Epithelial cell of esophagus (primary cell): ENCODE measurements around the gene YDJC.
"Not testable (repeated sequence)": the region's sequence is repeated elsewhere in the genome, so short reads cannot be mapped to it uniquely, and the experiment has no call there.

Source experiments
- DNase-seq: peaks from one replicate; pipeline ENCODE4 v3.0.0; 2010; ENCODE audit warnings: low read depth
- H3K4me3 ChIP-seq: 2 replicates; pipeline ENCODE4 v1.5.1; 2011; ENCODE audit warnings: mild to moderate bottlenecking, low read length, control low read depth
- TF ChIP-seq, protein P1 (sequence below): IDR thresholded peaks from 2 replicates; pipeline ENCODE4 v1.5.1; 2011; ENCODE audit warnings: low read depth, mild to moderate bottlenecking, low read length, control low read depth, inconsistent platforms; ENCODE audit not compliant: insufficient read depth; ENCODE audit errors: missing control alignments

The YDJC gene

DNA sequence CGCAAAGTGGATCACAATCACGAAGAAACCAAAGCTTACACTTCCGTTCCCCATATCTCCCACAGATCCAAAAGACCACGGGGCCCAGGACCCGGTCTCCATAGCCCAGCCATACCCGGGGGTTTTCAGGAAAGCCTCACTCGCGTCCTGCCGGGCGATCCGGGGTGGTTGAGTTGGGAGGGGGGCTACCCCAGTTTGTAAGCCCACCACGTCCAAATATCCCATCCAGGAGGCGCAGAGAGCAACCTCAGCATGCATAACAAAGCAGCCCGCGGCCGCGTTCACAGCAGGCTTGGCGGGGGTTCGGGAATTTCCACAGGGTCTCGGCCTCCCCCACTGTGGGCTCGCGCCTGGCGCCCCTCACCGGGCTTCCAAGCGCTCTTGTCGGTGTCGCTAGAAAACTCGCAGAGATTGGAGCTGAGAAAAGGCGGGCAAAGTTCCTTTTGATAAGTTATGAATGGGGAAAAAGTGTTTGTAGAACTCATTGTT is 21.7 kb upstream of the YDJC start:
- TF ChIP-seq, protein P1, sequence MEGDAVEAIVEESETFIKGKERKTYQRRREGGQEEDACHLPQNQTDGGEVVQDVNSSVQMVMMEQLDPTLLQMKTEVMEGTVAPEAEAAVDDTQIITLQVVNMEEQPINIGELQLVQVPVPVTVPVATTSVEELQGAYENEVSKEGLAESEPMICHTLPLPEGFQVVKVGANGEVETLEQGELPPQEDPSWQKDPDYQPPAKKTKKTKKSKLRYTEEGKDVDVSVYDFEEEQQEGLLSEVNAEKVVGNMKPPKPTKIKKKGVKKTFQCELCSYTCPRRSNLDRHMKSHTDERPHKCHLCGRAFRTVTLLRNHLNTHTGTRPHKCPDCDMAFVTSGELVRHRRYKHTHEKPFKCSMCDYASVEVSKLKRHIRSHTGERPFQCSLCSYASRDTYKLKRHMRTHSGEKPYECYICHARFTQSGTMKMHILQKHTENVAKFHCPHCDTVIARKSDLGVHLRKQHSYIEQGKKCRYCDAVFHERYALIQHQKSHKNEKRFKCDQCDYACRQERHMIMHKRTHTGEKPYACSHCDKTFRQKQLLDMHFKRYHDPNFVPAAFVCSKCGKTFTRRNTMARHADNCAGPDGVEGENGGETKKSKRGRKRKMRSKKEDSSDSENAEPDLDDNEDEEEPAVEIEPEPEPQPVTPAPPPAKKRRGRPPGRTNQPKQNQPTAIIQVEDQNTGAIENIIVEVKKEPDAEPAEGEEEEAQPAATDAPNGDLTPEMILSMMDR: no peak
- H3K4me3 ChIP-seq: peak overlapping the region; percentile 67
- no peak for DNase-seq

DNA sequence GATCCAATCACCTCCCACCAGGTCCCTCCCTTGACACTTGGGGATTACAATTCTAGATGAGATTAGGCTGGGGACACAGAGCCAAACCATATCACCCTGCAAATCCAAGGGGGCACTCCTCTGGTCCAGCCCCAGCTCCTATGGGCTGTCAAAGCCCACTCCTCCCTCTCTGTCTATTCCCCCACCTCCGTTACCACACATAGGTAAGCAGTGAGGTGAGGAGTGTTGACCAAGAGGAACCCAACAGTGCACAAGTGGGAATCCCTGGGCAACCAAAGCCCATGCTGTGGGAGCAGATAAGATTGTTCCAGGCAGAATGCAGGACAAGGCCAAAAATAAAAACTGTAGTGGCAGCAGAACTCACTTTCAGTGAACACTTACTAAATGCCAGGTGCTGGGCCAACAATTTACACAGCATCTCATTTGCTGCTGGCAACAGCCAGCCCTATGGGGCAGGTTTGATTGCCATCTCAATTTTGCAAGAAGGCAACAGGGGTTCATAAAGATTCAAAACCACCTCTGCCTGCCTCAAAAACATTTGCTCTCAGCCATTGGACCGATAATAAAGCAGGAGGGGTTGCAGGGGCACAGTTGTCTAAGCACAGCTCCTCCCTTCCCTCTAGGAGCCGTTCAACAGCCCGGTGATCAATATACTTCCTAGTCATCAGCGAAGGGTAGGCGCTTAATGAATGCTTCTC is 21.1 kb upstream of the YDJC start:
- H3K4me3 ChIP-seq: peak overlapping the region; percentile 67
- no peak for DNase-seq
- TF ChIP-seq, protein P1: no peak

DNA sequence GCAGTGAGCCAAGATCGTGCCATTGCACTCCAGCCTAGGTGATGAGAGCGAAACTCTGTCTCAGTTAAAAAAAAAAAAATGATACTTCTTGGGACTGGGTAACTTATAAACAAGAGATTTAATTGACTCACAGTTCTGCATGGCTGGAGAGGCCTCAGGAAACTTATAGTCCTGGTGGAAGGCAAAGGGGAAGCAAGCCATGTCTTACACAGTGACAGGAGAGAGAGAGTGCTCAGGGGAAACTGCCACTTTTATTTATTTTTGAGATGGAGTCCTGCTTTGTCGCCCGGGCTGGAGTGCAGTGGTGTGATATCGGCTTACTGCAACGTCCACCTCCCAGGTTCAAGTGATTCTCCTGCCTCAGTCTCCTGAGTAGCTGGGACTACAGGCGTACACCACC is 20.5 kb upstream of the YDJC start:
- TF ChIP-seq, protein P1: no peak

DNA sequence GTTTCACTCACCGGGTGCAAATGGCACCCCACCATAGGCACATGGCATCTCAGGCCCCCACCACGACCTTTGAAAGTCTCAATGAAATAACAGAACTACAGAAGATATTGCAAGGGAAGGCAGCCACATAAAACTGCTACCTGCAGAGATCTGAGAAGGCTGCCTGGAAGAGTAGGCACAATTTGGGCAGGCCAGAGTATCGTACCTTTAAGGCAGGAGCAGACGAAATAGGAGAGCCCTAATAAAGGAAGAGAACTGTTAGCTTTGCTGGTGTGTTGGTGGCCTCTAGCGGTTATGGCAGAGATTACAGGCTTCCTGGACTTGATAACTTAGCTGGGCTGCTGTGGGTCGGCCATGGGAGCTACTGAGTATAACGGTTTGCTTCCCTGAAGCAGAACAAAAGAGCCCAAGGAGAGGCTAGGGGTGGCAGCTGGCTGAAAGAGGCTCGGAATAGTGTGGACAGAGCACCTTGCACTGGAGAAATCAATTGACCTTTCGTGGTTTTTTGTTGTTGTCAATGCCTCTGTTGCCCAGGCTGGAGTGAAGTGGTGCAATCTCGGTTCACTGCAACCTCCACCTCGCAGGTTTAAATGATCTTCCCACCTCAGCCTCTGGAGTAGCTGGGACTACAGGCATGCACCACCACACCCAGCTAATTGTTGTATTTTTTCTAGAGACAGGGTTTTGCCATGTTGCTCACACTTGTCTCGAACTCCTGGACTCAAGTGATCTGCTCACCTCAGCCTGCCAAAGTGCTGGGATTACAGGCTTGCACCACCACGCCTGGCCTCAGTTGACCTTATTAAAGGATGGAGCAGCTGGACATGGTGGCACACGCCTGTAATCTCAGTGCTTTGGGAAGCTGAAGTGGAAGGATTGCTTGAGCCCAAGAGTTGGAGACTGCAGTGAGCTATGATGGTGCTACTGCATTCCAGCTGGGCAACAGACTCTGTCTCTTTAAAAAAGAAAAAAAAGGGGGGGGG is 17.1 kb upstream of the YDJC start:
- no peak overlapping the region for H3K4me3 ChIP-seq
- TF ChIP-seq, protein P1: peak; percentile 93
- DNase-seq: peak; percentile 86

More for the DNA sequence above, 20.5 kb upstream of the YDJC start:
- DNase-seq: no peak
- no peak overlapping the region for H3K4me3 ChIP-seq

DNA sequence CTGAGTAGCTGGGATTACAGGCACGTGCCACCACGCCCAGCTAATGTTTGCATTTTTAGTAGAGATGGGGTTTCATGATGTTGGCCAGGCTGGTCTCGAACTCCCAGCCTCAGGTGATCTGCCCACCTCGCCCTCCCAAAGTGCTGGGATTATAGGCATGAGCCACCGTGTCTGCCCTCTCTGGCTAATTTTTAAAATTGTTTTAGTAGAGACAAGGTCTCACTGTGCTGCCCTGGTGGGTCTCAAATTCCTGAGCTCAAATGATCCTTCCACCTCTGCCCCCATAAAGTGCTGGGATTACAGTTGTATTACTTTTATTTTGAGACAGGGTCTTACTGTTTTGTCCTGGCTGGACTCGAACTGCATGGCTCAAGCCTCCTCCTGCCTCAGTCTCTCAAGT is 15.7 kb upstream of the YDJC start:
- DNase-seq, H3K4me3 ChIP-seq: not testable (repeated sequence)

DNA sequence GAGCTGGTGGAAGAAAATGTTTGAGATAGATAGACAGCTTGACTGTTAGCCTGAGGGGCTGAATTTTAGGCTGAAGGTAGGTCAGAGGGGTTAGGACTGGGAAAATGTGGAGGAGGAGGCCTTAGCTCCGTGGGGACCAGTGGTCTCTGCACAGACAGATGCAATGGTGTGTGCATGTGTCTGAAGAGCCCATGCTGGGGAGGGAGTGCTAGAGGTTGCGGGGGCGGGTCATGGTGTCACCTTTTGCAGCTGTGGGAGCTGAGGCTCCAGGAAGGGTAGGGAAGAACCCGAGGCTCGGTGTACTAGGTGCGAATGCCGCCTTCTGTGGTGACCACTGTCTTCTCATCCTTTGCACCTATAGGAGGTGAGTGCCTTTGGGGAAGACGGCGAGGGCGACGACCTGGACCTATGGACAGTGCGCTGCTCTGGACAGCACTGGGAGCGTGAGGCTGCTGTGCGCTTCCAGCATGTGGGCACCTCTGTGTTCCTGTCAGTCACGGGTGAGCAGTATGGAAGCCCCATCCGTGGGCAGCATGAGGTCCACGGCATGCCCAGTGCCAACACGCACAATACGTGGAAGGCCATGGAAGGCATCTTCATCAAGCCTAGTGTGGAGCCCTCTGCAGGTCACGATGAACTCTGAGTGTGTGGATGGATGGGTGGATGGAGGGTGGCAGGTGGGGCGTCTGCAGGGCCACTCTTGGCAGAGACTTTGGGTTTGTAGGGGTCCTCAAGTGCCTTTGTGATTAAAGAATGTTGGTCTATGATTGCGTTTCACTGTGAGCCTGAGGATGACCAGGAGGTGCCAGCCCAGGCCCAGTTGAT is 13.9 kb upstream of the YDJC start:
- H3K4me3 ChIP-seq: no peak overlapping the region
- TF ChIP-seq, protein P1: no peak
- DNase-seq: no peak
